Fibroblast of lung (primary cell): Measurements from ENCODE around the gene PDZK1IP1.

Experiments
- CTCF ChIP-seq, 2 donors: IDR thresholded peaks in 1 of 2; conservative IDR thresholded peaks in 1 of 2; 1 replicate in 1 of 2; 2 replicates in 1 of 2; pipeline ENCODE4 v1.5.1; 2011 to 2012; ENCODE audit warnings: low read length in 2 of 2, control low read depth in 1 of 2, inconsistent platforms in 1 of 2, low read depth in 1 of 2, mild to moderate bottlenecking in 1 of 2
- EZH2 ChIP-seq: IDR thresholded peaks from 2 replicates; pipeline ENCODE4 v1.5.1; 2012; ENCODE audit warnings: low read length, control low read depth, mild to moderate bottlenecking; ENCODE audit errors: missing control alignments

- TF ChIP-seq CTCF (conservative IDR thresholded peaks at IDR 0.05 in 1 of 2, IDR thresholded peaks at IDR 0.05 in 1 of 2; ENCODE audit: low read depth in 1 of 2, low read length in 2 of 2) (no peak), EZH2 (no peak)
Observed at GRCh38 chr1:47208374-47208850, 18.6 kb upstream of the PDZK1IP1 start.
